Gastroesophageal sphincter (tissue), 3 donors: ENCODE measurements around the gene DICER1.

Source experiments
- POLR2AphosphoS5 ChIP-seq: sonication (generic); formaldehyde crosslinking; IDR thresholded peaks from one replicate; pipeline ENCODE4 v1.6.1; 2017; ENCODE audit warnings: antibody characterized with exemption
- TF ChIP-seq, protein P1 (sequence below), 4 experiments: fragments of 200-600 bp in 2 of 4; fragments of 450-650 bp in 2 of 4; sonication (generic) in 1 of 4; IDR thresholded peaks; one replicate each; pipeline ENCODE4 v1.5.1; 2017 to 2019; ENCODE audit warnings: antibody characterized with exemption in 4 of 4, mild to moderate bottlenecking in 2 of 4, moderate library complexity in 2 of 4

DNA sequence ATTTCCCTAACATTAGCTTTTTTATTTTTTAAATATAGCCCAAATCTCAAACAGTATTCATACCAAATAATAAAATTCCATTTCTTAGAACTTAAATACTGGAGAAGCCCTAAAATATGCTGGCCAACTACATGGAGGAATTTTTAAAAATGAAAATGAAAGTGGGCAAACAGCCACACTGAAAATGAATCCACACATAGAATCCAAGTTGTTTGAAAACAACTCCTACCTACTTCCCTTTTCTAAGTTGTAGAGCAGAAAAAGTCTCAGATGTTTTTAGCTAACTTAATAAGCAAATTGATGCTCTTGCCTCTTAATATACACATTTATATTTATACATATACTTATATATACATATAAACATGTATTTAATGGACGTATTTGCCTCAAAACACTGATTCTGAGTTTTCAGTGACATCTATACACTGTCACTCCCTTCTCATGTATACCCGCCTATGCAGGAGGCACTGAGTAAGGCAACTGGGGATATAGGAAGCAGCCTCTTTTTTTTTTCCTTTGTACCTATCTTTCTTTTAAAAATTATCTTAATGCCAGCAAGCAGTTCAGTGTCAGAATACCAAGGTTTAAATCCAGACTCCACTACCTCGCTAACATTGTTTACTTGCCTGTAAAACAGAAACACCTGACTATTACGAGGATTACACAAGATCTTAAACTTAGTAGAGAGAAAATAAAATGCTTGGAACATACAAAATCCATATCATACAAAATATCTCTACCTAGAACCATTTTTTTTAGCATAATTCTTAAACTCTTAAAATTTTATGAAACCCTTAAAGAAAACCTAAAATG, 13.3 kb downstream of the DICER1 start:
- TF ChIP-seq, protein P1, sequence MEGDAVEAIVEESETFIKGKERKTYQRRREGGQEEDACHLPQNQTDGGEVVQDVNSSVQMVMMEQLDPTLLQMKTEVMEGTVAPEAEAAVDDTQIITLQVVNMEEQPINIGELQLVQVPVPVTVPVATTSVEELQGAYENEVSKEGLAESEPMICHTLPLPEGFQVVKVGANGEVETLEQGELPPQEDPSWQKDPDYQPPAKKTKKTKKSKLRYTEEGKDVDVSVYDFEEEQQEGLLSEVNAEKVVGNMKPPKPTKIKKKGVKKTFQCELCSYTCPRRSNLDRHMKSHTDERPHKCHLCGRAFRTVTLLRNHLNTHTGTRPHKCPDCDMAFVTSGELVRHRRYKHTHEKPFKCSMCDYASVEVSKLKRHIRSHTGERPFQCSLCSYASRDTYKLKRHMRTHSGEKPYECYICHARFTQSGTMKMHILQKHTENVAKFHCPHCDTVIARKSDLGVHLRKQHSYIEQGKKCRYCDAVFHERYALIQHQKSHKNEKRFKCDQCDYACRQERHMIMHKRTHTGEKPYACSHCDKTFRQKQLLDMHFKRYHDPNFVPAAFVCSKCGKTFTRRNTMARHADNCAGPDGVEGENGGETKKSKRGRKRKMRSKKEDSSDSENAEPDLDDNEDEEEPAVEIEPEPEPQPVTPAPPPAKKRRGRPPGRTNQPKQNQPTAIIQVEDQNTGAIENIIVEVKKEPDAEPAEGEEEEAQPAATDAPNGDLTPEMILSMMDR (IDR thresholded peaks at IDR 0.05), result no peak
- no peak for TF ChIP-seq POLR2AphosphoS5
